K562 (cell line): Measurements from ENCODE around the gene ERLEC1. TPM values are rescaled to one million over a fixed set of nuclear protein-coding genes. Genes with fewer than 3 reads are reported as not detected.

ENCODE experiments used
- ASH1L ChIP-seq: fragments of 450-650 bp; IDR thresholded peaks from 2 replicates; pipeline ENCODE4 v1.6.1; 2018; ENCODE audit warnings: borderline replicate concordance, mild to moderate bottlenecking, low read depth; ENCODE audit not compliant: partially characterized antibody
- CEBPZ ChIP-seq: fragments of 150-350 bp; IDR thresholded peaks from 2 replicates; pipeline ENCODE4 v1.6.1; 2014; ENCODE audit warnings: low read depth, mild to moderate bottlenecking, low read length, borderline replicate concordance
- GABPB1 ChIP-seq: sonication (generic); formaldehyde crosslinking; IDR thresholded peaks from 2 replicates; pipeline ENCODE4 v1.8.0; 2022; ENCODE audit warnings: mild to moderate bottlenecking, missing genetic modification reagents
- MCM2 ChIP-seq: fragments of 450-650 bp; IDR thresholded peaks from 2 replicates; pipeline ENCODE4 v1.6.1; 2017; ENCODE audit warnings: low read depth, mild to moderate bottlenecking
- MYC ChIP-seq, 2 experiments: fragments of 250-450 bp in 1 of 2; sonication (Bioruptor Pico) in 1 of 2; IDR thresholded peaks; 2 replicates each; pipeline versions ENCODE4 v1.5.1 to v1.6.1; 2012 to 2021; ENCODE audit warnings: low read depth in 2 of 2, borderline replicate concordance in 1 of 2, improper control_type of control experiment in 1 of 2, low read length in 1 of 2, mild to moderate bottlenecking in 1 of 2, moderate library complexity in 1 of 2
- NCOR1 ChIP-seq: fragments of 450-650 bp; IDR thresholded peaks from 2 replicates; pipeline ENCODE4 v1.6.1; 2016; ENCODE audit warnings: mild to moderate bottlenecking, moderate library complexity
- NEUROD1 ChIP-seq: fragments of 150-350 bp; IDR thresholded peaks from 2 replicates; pipeline ENCODE4 v1.6.1; 2014; ENCODE audit warnings: borderline replicate concordance, low read length, low read depth; ENCODE audit not compliant: partially characterized antibody
- PPARD ChIP-seq: fragments of 250-450 bp; sonication (Bioruptor Pico); IDR thresholded peaks from 2 replicates; pipeline ENCODE4 v1.8.0; 2022; ENCODE audit warnings: inconsistent platforms, mild to moderate bottlenecking, moderate library complexity
- REST ChIP-seq, 2 experiments: fragments of 450-650 bp; formaldehyde crosslinking in 1 of 2; IDR thresholded peaks; 2 replicates each; pipeline versions ENCODE4 v1.4.0 to v1.6.1; 2014 to 2020; ENCODE audit warnings: mild to moderate bottlenecking in 2 of 2, borderline replicate concordance in 1 of 2, low read depth in 1 of 2
- RUNX1 ChIP-seq: sonication (generic); IDR thresholded peaks from 2 replicates; pipeline ENCODE4 v1.6.1; 2016; ENCODE audit warnings: antibody characterized with exemption, low read depth
- TCF3 ChIP-seq: sonication (generic); formaldehyde crosslinking; IDR thresholded peaks from 2 replicates; pipeline ENCODE4 v1.4.0; 2020; ENCODE audit warnings: mild to moderate bottlenecking, missing genetic modification reagents
- ZBTB5 ChIP-seq: fragments of 450-650 bp; IDR thresholded peaks from 2 replicates; pipeline ENCODE4 v1.6.1; 2017; ENCODE audit warnings: antibody characterized with exemption
- polyA plus RNA-seq, 8 experiments: library from polyadenylated mRNA; depleted of rRNA in 4 of 8; stranded (reverse) in 5 of 8; unstranded in 3 of 8; fragments of >200 nt; fragmentation: Nextera tagmentation in 2 of 8; fragmentation: Illumina TruSeq in 1 of 8; extraction: Ambion mirVana in 2 of 8; extraction: Trizol in 1 of 8; gene quantifications; 2 replicates each; pipeline versions ENCODE4 v1.2.1 to v1.2.3, GENCODE V29; 2011 to 2014; ENCODE audit warnings: inconsistent platforms in 1 of 8, missing spikeins in 1 of 8
- total RNA-seq, 7 experiments: library from RNA; depleted of rRNA in 6 of 7; stranded (reverse); fragments of >200 nt in 6 of 7; fragmentation: Illumina TruSeq in 2 of 7; extraction: Trizol in 2 of 7; gene quantifications; 2 replicates each; pipeline versions ENCODE4 v1.2.1 to v1.2.3, GENCODE V29; 2011 to 2021; ENCODE audit warnings: low replicate concordance in 1 of 7

ERLEC1 gene
- total and polyA plus RNA-seq, 9 of the 15 experiments (the other 6 are each of a cell fraction or from before 2014, with no cell fraction given), result 12.0 to 41.6 (median 30.6) TPM

- no peak for TF ChIP-seq RUNX1
- no peak for TF ChIP-seq MCM2
- TF ChIP-seq TCF3 (CRISPR knock-in tag), result no peak
- TF ChIP-seq REST (IDR thresholded peaks at IDR 0.05; ENCODE audit: borderline replicate concordance), result no peak
- TF ChIP-seq REST (CRISPR knock-in tag; IDR thresholded peaks at IDR 0.05; ENCODE audit: low read depth), result no peak
- no peak for TF ChIP-seq ASH1L
- no peak for TF ChIP-seq PPARD (CRISPR knock-in tag)
- TF ChIP-seq NCOR1, result no peak
- peak; percentile 43; the same call in 1 of the 2 replicates for TF ChIP-seq GABPB1
- TF ChIP-seq MYC (IDR thresholded peaks at IDR 0.05; ENCODE audit: low read depth, low read length), result no peak
- no peak for TF ChIP-seq MYC (CRISPR knock-in tag; IDR thresholded peaks at IDR 0.05; ENCODE audit: borderline replicate concordance, low read depth)
- no peak for TF ChIP-seq CEBPZ
- TF ChIP-seq NEUROD1, result no peak
- no peak for TF ChIP-seq ZBTB5
Observed at GRCh38 chr2:53767405-53768241, 19.2 kb upstream of the ERLEC1 start, which contains the start of gene CHAC2 (continued).
